HepG2 (cell line): ENCODE measurements around the gene API5. TPM values are rescaled to one million over a fixed set of nuclear protein-coding genes. Genes with fewer than 3 reads are reported as not detected.

ENCODE experiments used
- DR1 ChIP-seq: sonication (generic); formaldehyde crosslinking; IDR thresholded peaks from 2 replicates; pipeline ENCODE4 v1.8.0; 2021; ENCODE audit warnings: mild to moderate bottlenecking, missing genetic modification reagents, inconsistent platforms
- FOXA1 ChIP-seq, 2 experiments: fragments of 450-650 bp in 1 of 2; sonication (generic) in 1 of 2; formaldehyde crosslinking in 1 of 2; IDR thresholded peaks; 2 replicates each; pipeline versions ENCODE4 v1.4.0 to v1.6.1; 2016 to 2020; ENCODE audit warnings: missing genetic modification reagents in 1 of 2
- GABPA ChIP-seq, 2 experiments: IDR thresholded peaks; 2 replicates each; pipeline ENCODE4 v1.6.1; 2011 to 2016; ENCODE audit warnings: low read depth in 2 of 2, low read length in 1 of 2, missing biosample characterization in 1 of 2, missing genetic modification characterization in 1 of 2
- GPN1 ChIP-seq: sonication (generic); formaldehyde crosslinking; IDR thresholded peaks from 2 replicates; pipeline ENCODE4 v1.5.1; 2020; ENCODE audit warnings: missing genetic modification reagents, borderline replicate concordance
- HCFC1 ChIP-seq: fragments of 150-350 bp; IDR thresholded peaks from 2 replicates; pipeline ENCODE4 v1.6.1; 2014; ENCODE audit warnings: low read depth, low read length
- PHF8 ChIP-seq: sonication (generic); formaldehyde crosslinking; IDR thresholded peaks from 2 replicates; pipeline ENCODE4 v1.5.0; 2020; ENCODE audit warnings: missing genetic modification reagents
- POGZ ChIP-seq: sonication (generic); formaldehyde crosslinking; IDR thresholded peaks from 2 replicates; pipeline ENCODE4 v1.4.0; 2020; ENCODE audit warnings: mild to moderate bottlenecking, missing genetic modification reagents
- RBAK ChIP-seq: sonication (generic); formaldehyde crosslinking; IDR thresholded peaks from 2 replicates; pipeline ENCODE4 v1.5.1; 2020; ENCODE audit warnings: mild to moderate bottlenecking, missing genetic modification reagents
- SIX4 ChIP-seq: sonication (generic); formaldehyde crosslinking; IDR thresholded peaks from 2 replicates; pipeline ENCODE4 v1.4.0; 2020; ENCODE audit warnings: missing genetic modification reagents
- SKI ChIP-seq: fragments of 450-650 bp; IDR thresholded peaks from one replicate; pipeline ENCODE4 v1.6.1; 2018; ENCODE audit warnings: mild to moderate bottlenecking; ENCODE audit not compliant: partially characterized antibody
- SYNCRIP ChIP-seq: fragments of 200-400 bp; formaldehyde crosslinking; IDR thresholded peaks from 2 replicates; pipeline ENCODE4 v1.6.1; 2018; ENCODE audit warnings: mild to moderate bottlenecking, low read depth, low read length; ENCODE audit not compliant: insufficient read depth
- TIGD3 ChIP-seq: sonication (generic); formaldehyde crosslinking; IDR thresholded peaks from 2 replicates; pipeline ENCODE4 v1.5.1; 2020; ENCODE audit warnings: mild to moderate bottlenecking, missing genetic modification reagents, borderline replicate concordance
- ZBTB20 ChIP-seq: sonication (generic); formaldehyde crosslinking; IDR thresholded peaks from 2 replicates; pipeline ENCODE4 v1.8.1; 2023; ENCODE audit warnings: missing genetic modification reagents, low read depth, mild to moderate bottlenecking, borderline replicate concordance
- ZFX ChIP-seq: sonication (generic); formaldehyde crosslinking; IDR thresholded peaks from 2 replicates; pipeline ENCODE4 v1.4.0; 2020; ENCODE audit warnings: mild to moderate bottlenecking, low read depth, missing genetic modification reagents, moderate library complexity
- ZMAT3 ChIP-seq: sonication (generic); formaldehyde crosslinking; conservative IDR thresholded peaks from 2 replicates; pipeline ENCODE4 v1.7.0; 2021; ENCODE audit warnings: missing genetic modification reagents
- ZNF263 ChIP-seq: sonication (generic); formaldehyde crosslinking; IDR thresholded peaks from 2 replicates; pipeline ENCODE4 v1.4.0; 2020; ENCODE audit warnings: missing genetic modification reagents
- ZNF296 ChIP-seq: sonication (generic); formaldehyde crosslinking; conservative IDR thresholded peaks from 2 replicates; pipeline ENCODE4 v1.5.0; 2020; ENCODE audit warnings: mild to moderate bottlenecking, missing genetic modification reagents
- ZNF614 ChIP-seq: IDR thresholded peaks from 2 replicates; pipeline ENCODE4 v1.6.1; 2018; ENCODE audit warnings: missing biosample characterization, missing genetic modification reagents, inconsistent platforms, borderline replicate concordance
- ZNF672 ChIP-seq: sonication (generic); formaldehyde crosslinking; IDR thresholded peaks from 2 replicates; pipeline ENCODE4 v1.8.1; 2022; ENCODE audit warnings: missing genetic modification reagents
- ZNF691 ChIP-seq: sonication (generic); formaldehyde crosslinking; IDR thresholded peaks from 2 replicates; pipeline ENCODE4 v1.4.0; 2020; ENCODE audit warnings: missing genetic modification reagents, low read depth, mild to moderate bottlenecking, borderline replicate concordance
- ZUFSP ChIP-seq: sonication (generic); formaldehyde crosslinking; IDR thresholded peaks from 2 replicates; pipeline ENCODE4 v1.9.0; 2021; ENCODE audit warnings: missing genetic modification reagents, mild to moderate bottlenecking, borderline replicate concordance
- polyA plus RNA-seq, 8 experiments: library from polyadenylated mRNA; depleted of rRNA in 3 of 8; stranded (reverse) in 7 of 8; unstranded in 1 of 8; fragments of >200 nt; fragmentation: Illumina TruSeq in 4 of 8; extraction: Trizol in 4 of 8; gene quantifications; 2 replicates each; pipeline versions ENCODE4 v1.2.1 to v1.2.3, GENCODE V29; 2011 to 2016; ENCODE audit warnings: low read depth in 4 of 8, missing spikeins in 1 of 8, mixed read lengths in 1 of 8; ENCODE audit not compliant: insufficient read depth in 1 of 8
- total RNA-seq, 5 experiments: library from RNA; depleted of rRNA; stranded (reverse); fragments of >200 nt; fragmentation: Illumina TruSeq; extraction: Trizol; gene quantifications; 2 replicates each; pipeline ENCODE4 v1.2.3, GENCODE V29; 2016; ENCODE audit warnings: low read depth in 1 of 5
- TF ChIP-seq, protein P1 (sequence below): sonication (generic); formaldehyde crosslinking; IDR thresholded peaks from 2 replicates; pipeline ENCODE4 v1.4.0; 2020; ENCODE audit warnings: missing genetic modification reagents

API5 gene
- total and polyA plus RNA-seq, 2 of the 13 experiments (the other 11 are each of a cell fraction or from before 2014, with no cell fraction given) = 21.6 to 59.0 TPM

- TF ChIP-seq FOXA1 (IDR thresholded peaks at IDR 0.05) (no peak), FOXA1 (CRISPR knock-in tag; IDR thresholded peaks at IDR 0.05) (peak; percentile 55; the same call in 1 of the 2 replicates), ZNF672 (CRISPR knock-in tag) (no peak), ZBTB20 (CRISPR knock-in tag) (peak; percentile 71; the same call in 1 of the 2 replicates), ZFX (CRISPR knock-in tag) (peak; percentile 98), SKI (peak; percentile 42), SIX4 (CRISPR knock-in tag) (no peak), GABPA (IDR thresholded peaks at IDR 0.05; ENCODE audit: low read depth, low read length) (peak; percentile 7; the same call in 1 of the 2 replicates), GABPA (CRISPR knock-in tag; IDR thresholded peaks at IDR 0.05; ENCODE audit: low read depth) (peak; percentile 77), RBAK (CRISPR knock-in tag) (no peak), ZNF614 (CRISPR knock-in tag) (peak; percentile 96), ZNF296 (CRISPR knock-in tag) (0 out of 2 replicates have a peak, but pooled peaks have one; percentile 78), ZNF263 (CRISPR knock-in tag) (peak; percentile 57; the same call in 1 of the 2 replicates), SYNCRIP (no peak), ZNF691 (CRISPR knock-in tag) (peak; percentile 35; the same call in 1 of the 2 replicates), TIGD3 (no peak), DR1 (CRISPR knock-in tag) (peak; percentile 85), HCFC1 (peak; percentile 49; the same call in 1 of the 2 replicates), ZMAT3 (CRISPR knock-in tag) (peak; percentile 75), GPN1 (0 out of 2 replicates have a peak, but pooled peaks have one; percentile 21), POGZ (CRISPR knock-in tag) (peak; percentile 99), PHF8 (peak; percentile 94), ZUFSP (CRISPR knock-in tag) (no peak)
- TF ChIP-seq, protein P1, sequence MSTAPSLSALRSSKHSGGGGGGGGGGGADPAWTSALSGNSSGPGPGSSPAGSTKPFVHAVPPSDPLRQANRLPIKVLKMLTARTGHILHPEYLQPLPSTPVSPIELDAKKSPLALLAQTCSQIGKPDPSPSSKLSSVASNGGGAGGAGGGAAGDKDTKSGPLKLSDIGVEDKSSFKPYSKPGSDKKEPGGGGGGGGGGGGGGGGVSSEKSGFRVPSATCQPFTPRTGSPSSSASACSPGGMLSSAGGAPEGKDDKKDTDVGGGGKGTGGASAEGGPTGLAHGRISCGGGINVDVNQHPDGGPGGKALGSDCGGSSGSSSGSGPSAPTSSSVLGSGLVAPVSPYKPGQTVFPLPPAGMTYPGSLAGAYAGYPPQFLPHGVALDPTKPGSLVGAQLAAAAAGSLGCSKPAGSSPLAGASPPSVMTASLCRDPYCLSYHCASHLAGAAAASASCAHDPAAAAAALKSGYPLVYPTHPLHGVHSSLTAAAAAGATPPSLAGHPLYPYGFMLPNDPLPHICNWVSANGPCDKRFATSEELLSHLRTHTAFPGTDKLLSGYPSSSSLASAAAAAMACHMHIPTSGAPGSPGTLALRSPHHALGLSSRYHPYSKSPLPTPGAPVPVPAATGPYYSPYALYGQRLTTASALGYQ (CRISPR knock-in tag) = peak; percentile 58; the same call in 1 of the 2 replicates
Observed at GRCh38 chr11:43311791-43312607, at the start of gene API5 (continued).
